GM21529 (cell line): ENCODE results near the gene KLHL40.
"Not testable (repeated sequence)": the region's sequence is repeated elsewhere in the genome, so short reads cannot be mapped to it uniquely, and the experiment has no call there.

ENCODE experiments used
- ATAC-seq: cut with Tn5 transposase; IDR thresholded peaks from one replicate; pipeline ENCODE4 v1.9.1; 2021; ENCODE audit not compliant: unreplicated experiment

Gene KLHL40

GRCh38 chr3:42717306-42717705, 32.0 kb downstream of the KLHL40 start:
- ATAC-seq = no peak

DNA sequence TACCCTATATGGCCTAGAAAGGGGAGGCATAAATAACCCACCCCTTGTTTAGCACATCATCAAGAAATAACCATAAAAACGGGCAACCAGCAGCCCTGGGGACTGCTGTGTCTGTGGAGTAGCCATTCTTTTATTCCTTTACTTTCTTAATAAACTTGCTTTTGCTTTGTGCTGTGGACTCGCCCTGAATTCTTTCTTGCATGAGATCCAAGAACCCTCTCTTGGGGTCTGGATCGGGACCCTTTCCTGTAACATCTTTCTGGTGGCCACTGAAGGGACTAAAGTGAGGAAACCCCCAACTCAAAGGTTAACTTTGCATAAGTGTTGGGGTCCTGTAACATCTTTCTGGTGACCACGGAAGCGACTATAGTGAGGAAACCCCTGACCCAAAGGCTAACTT, 33.0 kb downstream of the KLHL40 start:
- no peak for ATAC-seq

DNA sequence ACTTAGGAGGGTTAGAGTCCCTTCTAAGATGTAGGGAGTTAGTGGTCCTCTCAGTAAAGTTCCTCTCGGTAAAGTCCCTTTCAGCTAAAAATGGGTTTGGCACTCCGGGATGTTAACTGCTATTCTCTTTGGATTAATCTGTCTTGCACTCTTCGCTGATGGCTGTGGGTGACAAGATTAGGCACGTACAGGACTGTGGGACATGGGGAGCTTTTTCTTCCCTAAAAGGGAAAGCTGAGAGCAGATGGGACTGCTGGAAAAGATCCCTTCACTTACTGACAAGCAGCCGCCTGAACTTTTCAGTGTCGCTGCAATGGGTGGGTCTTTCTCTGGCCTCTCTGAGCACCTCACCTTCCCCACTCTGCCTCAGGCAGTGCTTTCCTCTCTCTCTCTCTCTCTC, 33.7 kb downstream of the KLHL40 start:
- ATAC-seq = no peak

DNA sequence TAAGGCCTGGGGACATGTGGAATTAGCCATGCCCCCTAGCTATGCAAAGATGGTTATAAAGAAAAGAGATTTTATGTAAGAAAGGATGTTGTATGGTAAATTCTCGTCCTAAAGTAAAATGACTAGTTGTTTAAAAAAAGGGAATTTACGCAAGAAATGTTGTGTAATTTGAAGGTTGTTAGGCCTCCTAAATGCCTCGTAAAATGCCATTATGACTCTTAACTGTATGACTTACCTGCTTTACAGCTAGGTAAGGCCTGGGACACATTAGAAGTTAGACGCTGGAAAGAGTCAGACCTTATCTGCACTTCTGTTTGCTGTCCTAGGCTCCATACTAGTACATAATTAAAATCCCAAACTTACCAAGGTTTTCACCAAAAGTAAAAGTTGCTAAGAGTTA, 34.8 kb downstream of the KLHL40 start:
- ATAC-seq = no peak

GRCh38 chr3:42721690-42722089, 36.4 kb downstream of the KLHL40 start:
- ATAC-seq = no peak

- ATAC-seq = not testable (repeated sequence)
Observed at GRCh38 chr3:42722442-42722841, 37.1 kb downstream of the KLHL40 start.

- ATAC-seq = no peak
Observed at GRCh38 chr3:42723219-42723618, 37.9 kb downstream of the KLHL40 start.

DNA sequence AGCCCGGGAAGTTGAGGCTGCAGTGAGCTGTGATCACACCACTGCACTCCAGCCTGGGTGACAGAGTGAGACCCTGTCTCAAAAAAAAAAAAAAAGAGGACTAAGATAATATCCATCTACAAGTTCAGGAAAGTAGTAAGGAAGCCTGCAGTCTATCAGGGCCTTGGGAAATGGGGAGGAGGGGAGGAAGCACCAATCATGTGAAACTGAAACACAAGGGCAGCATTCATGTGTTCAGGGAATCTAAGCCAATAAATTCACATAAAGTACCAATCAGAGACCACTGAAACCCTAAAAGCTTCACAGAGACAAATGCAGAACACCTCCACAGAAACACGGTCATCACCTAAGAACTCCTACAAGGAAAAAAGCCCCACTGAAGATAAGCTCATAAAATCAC, 40.1 kb downstream of the KLHL40 start:
- ATAC-seq = no peak

- ATAC-seq = no peak
Observed at GRCh38 chr3:42728056-42728455, 42.7 kb downstream of the KLHL40 start.

DNA sequence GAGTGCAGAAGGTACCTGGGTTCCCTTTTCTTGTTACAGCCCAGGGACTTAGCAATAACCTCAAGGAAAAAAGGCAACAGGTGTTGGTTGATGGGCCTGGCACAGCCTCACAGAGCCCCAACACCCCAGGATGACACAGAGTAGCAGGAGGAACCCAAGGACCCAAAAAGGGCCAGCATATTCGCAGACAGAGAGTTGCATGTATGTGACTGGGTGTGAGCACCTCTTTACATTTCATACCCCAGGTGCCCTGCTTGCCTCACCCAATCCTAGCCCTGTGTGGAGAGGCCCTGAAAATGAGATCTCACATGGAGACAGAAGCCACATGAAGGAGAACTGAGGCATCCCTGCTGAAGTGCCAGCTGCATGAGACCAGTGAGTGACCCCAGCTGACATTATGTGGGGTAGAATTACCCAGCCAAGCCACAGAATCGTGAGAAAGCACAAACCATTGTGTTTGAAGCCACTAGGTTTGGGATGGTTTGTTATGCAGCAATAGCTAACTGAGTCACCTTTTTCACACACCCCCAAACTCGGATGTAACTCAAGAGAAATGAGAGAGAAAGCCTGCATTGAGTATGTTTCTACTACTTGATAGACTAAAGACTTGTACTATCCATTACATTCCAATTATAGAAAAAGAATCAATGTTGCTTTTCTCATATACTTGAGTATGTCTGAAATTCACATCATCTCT, 43.5 kb downstream of the KLHL40 start:
- ATAC-seq = no peak

DNA sequence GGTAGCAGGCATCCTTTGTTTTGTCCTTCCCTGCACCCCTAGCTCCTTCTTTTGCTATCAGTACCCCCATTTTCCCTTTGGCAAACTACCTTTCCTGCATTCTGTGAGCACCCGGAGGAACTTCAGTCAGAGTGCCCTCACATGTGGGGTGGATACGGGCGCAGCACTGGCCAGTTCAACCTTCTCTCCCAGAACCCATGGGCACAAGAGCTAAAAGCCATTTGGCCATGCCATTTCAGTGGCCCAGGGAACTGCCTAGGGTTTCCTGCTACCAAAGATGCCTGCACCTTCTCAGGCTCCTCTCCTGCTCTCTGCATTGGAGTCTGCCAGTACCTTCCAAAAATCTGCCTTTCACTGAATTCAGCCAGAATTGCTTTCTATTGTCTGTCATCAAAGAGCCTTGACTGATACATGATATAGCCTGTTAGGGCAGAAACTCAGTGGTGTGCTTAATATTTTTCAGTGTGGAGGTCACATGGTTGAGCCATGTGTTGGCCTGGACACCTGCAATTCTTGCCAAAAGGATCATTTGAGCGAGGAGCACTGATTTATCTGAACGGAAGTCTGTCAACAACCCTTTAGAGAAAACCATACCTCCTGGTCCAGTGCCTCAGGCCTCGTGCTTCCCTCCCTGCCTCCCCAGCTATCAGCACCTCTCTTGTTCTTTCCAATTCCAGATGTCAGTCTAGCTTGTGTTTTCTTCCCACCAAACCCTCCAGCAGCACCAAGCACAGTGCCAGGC, 44.2 kb downstream of the KLHL40 start:
- ATAC-seq = no peak

DNA sequence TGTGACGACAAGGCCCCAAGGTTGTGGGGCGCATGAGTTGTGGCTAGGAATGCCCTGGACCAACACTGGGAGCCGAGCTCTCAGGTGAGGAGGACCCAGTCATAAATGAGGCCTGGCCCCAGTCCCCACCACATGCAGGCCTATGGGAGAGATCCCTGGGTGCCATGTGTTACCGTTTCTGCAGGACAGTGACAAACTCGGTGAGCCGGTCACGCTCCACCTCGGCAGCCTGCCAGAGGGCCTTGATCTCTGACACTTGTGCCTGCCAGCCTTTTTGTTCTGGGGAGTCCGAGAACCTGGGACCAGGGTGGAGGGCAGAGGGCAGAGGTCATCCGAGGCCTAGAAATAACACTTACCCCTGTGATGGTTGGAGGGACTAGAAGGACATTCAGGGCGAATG, 45.0 kb downstream of the KLHL40 start:
- no peak for ATAC-seq

DNA sequence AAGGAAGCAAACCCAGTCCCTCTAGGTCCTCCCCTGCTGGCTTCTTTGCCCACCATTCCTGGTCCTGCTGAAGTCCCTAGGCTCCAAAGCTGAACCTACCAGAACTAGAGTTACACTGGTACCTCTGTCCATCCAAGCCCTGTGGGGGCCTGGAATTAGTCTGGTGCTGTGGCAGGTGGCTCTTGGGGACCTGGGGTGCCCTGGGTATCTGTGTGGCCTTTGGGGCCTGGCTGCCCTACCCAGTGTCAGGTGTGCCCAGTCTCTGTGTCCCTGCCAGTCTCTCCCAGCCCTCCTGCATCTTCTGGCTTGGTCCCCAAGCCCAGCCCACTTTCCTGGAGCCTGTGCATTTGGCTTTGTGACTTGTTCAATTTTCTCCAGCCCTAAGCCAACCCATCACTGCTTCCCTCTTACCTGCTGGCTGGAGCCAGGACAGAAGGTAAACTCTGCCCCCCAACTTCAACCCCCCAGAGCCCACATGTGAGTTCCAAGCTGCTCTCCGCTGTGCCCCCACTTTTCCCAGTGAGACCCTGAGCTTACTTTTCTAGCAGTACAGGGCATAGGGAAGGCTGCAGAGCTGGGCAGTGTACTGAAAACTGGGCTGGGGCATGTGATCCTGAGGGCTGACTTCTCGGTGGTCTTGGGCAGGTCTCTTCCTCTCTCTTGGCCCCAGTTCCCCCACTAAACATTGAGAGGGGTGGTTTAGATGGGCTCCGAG, 45.5 kb downstream of the KLHL40 start:
- no peak for ATAC-seq

DNA sequence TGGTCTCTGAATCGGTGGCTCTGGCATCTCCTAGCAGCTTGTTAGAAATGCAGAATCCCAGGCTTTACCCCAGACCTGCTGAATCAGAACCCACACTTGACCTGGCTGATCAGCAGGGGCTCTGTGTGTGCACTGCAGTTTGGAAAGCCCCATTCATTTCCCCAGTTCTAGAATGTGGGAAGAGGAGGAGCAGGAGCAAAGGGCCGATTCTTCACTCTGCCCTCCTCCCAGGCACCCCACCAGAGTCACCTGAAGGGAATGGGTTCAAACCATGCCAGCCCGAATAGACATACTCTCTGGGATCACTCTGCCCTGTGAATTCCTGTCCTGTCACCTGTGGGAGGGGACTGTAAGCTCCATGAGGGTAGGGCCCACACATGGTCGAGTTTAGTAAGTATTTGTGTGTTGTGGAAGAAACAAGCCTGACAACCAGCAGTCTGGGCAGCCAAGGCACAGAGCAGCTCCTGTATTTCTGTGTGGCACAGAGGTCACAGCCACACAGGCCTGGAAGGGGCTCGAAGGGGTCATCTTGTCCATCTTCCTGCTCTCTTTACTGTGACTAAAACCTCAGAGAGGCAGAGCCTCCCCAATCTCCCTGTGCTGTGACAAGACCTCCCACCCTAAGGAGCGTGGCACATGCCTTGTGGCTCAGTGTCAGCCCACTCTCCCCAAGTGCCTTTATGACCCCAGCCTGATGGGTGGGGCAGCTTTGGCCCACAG, 46.3 kb downstream of the KLHL40 start:
- ATAC-seq = no peak

DNA sequence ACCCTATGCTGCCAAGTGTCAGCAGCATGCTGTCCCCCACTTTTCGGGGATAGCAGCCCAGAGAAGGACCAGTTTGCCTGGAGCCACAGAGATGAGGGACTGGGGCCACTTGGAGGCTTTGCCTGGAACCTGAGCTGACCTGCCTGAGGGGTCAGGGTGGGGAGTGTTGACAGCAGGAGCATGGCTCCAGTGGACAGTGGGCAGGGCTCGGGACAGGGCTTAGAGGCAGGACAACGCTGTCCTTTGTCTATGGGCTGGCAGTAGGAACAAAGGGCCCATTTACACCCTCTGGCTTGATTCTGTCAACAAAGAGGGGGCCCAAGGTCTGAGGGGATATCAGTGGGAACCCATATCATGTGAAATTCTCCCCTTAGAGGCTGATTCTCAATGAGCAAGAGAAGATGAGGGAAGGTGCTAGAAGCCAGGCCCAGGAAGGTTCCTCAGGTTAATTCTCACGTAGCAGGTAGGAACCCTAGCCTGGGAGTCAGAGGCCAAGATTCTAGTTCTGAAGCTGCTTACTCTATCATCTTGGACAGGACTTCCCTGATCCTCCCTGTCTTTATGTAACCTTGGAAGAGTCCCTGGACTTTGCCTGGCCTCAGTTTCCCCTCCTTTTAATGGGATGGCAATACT, 47.0 kb downstream of the KLHL40 start:
- no peak for ATAC-seq

- no peak for ATAC-seq
Observed at GRCh38 chr3:42732829-42733459, 47.6 kb downstream of the KLHL40 start.

DNA sequence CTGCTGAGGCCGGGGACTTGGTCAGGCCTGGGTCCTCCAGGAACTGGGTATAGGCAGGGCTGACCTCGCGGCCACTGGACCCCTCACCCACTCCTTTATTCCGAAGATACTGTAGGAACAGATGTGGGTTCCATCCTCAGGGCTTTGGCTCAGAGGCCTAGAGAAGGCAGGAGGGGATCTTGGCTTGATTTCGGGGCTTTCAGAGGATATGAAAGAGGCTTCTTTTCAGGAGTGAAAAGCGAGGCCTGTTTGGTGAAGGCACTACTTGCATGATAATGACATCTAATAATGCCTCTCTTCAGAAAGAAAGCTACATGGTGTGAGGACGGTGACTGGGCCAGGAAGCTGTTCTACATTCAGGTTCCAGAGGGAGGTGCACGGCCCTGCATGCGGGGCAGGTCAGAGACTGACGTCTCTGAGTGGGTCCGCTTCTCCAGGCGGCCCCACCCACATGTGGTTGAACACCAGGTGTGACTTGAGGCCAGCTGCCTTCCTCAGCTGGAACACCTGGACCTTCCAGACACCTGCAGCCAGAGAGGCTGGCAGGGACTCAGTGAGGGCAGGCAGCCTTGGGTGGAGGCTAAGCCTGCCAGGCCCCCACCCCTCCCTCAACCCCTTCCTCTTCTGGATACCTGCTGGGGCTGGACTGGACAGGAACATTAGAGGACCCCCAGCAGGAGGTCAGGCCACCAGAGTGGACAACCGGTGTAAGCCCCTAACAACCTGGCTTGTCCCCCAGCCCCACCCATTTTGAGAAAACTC, 48.3 kb downstream of the KLHL40 start:
- no peak for ATAC-seq

- no peak for ATAC-seq
Observed at GRCh38 chr3:42734263-42734860, 49.0 kb downstream of the KLHL40 start.

DNA sequence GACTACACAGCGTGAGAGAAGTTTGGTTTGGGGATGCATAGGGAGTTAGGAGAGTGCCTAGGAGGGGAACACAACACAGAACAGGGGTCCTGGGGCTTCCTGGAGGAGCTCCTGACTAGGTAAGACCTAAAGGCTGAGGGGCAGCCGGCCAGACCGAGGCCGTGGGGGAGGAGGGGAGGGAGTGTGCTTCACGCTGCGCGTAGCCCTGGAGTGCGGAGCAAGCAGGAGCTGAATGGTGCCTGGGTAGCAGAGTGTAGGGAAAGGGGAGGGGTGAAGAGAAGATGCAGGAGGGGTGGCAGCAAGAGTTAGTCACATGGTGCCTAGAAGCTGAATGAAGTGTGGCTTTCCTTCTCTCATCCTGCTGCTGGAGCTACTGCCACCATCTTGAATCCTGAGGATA, 49.7 kb downstream of the KLHL40 start:
- ATAC-seq = no peak
